IPS-20b (cell line): Measurements from ENCODE around the gene IL17D.

Experiments
- H3K27ac ChIP-seq: one replicate; pipeline ENCODE4 v1.5.1; 2013; ENCODE audit warnings: low read length
- H3K27me3 ChIP-seq: 2 replicates; pipeline ENCODE4 v1.6.1; 2013; ENCODE audit warnings: mild to moderate bottlenecking, low read length, inconsistent platforms; ENCODE audit not compliant: insufficient read depth
- H3K36me3 ChIP-seq: 2 replicates; pipeline ENCODE4 v1.6.1; 2013; ENCODE audit warnings: low read depth, mild to moderate bottlenecking, inconsistent platforms, low read length, moderate library complexity; ENCODE audit not compliant: insufficient read depth
- H3K4me1 ChIP-seq: 2 replicates; pipeline ENCODE4 v1.6.1; 2013; ENCODE audit warnings: mild to moderate bottlenecking, control low read depth, inconsistent platforms, low read length, moderate library complexity; ENCODE audit not compliant: insufficient read depth
- H3K4me3 ChIP-seq: 2 replicates; pipeline ENCODE4 v1.5.1; 2013; ENCODE audit warnings: mild to moderate bottlenecking, low read length, inconsistent platforms
- H3K9ac ChIP-seq: 2 replicates; pipeline ENCODE4 v1.6.1; 2013; ENCODE audit warnings: low read depth, mild to moderate bottlenecking, inconsistent platforms, low read length, moderate library complexity
- H3K9me3 ChIP-seq: 2 replicates; pipeline ENCODE4 v1.6.1; 2013; ENCODE audit warnings: mild to moderate bottlenecking, low read depth, low read length, inconsistent platforms; ENCODE audit not compliant: insufficient read depth

Gene IL17D

DNA sequence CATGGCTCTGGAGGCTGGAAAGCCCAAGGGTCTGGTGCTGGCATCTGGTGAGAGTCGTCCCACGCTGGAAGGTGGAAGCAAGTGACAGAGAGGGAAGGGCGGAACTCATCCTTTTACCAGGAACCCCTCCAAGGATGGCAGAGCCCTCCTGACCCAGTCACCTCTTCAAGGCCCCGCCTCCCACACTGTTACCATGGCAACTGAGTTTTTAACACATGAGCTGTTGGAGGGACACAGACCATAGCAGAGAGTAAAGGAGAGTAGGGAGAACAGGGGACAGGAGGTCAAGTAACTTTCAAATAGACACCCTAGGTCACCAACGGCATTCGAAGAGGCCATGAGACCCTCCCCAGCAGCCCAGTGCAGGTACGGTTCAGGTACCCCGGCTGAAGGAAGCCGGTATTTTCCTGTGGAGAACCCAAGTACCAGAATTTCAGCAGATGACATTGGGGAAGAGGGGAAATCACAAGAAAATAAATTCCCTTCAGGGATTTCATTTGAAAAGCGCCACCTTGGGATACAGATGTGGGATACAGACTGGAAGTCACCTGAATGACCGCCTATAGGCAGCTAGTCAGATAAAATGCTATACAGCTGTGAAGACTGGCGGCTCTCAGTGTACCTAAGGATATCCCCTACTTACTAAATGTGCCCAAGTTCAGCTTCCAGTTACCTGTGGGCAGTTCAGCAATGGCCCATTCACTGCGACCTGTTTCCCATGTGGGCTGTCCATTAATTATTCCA lies 8.0 kb downstream of the IL17D start:
- H3K27ac ChIP-seq = no peak overlapping the region
- H3K36me3 ChIP-seq = no peaks in the 10 kb centered on the region
- no peaks in the 10 kb centered on the region for H3K9me3 ChIP-seq
- no peak overlapping the region for H3K9ac ChIP-seq
- H3K4me1 ChIP-seq = peaks cover 9% of the 10 kb centered on the region; the same call in 1 of the 2 replicates
- H3K27me3 ChIP-seq = peaks cover 15% of the 10 kb centered on the region
- no peak overlapping the region for H3K4me3 ChIP-seq

GRCh38 chr13:20713014-20713376 lies 9.5 kb downstream of the IL17D start:
- Histone ChIP-seq H3K4me3 (peak overlapping the region; percentile 62), H3K9me3 (no peaks in the 10 kb centered on the region), H3K27ac (no peak overlapping the region), H3K27me3 (peaks cover 16% of the 10 kb centered on the region), H3K9ac (peak overlapping the region; percentile 75; the same call in 1 of the 2 replicates), H3K36me3 (no peaks in the 10 kb centered on the region), H3K4me1 (peaks cover 9% of the 10 kb centered on the region; the same call in 1 of the 2 replicates)

GRCh38 chr13:20713751-20714150 lies 10.3 kb downstream of the IL17D start:
- H3K9me3 ChIP-seq = no peaks in the 10 kb centered on the region
- H3K27ac ChIP-seq = no peak overlapping the region
- H3K9ac ChIP-seq = no peak overlapping the region
- H3K4me1 ChIP-seq = peaks cover 9% of the 10 kb centered on the region; the same call in 1 of the 2 replicates
- no peak overlapping the region for H3K4me3 ChIP-seq
- no peaks in the 10 kb centered on the region for H3K36me3 ChIP-seq
- peaks cover 16% of the 10 kb centered on the region for H3K27me3 ChIP-seq

DNA sequence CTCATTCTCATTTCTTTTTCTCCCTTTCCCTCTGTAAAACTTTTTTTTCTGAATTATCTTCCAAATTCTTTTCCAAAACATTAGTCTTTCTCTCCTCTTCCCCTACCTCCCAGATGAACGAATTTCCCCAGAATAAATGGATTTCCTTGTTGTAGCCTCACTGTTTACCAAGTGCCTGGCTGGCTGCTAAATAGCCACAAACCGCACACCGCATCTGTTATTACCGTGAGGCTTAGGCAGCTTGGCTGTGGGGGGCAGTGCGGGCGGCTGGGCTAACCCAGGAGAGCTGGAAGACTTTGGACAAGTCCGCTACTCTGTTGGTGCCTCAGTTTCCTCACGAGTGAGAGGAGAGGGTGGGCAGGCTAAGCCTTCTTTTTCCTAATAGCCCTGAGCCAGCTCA lies 10.7 kb downstream of the IL17D start:
- no peaks in the 10 kb centered on the region for H3K36me3 ChIP-seq
- peaks cover 16% of the 10 kb centered on the region for H3K27me3 ChIP-seq
- no peaks in the 10 kb centered on the region for H3K9me3 ChIP-seq
- H3K4me3 ChIP-seq = no peak overlapping the region
- H3K9ac ChIP-seq = no peak overlapping the region
- no peak overlapping the region for H3K27ac ChIP-seq
- H3K4me1 ChIP-seq = peaks cover 9% of the 10 kb centered on the region; the same call in 1 of the 2 replicates

GRCh38 chr13:20714563-20715329 lies 11.2 kb downstream of the IL17D start:
- Histone ChIP-seq H3K36me3 (no peaks in the 10 kb centered on the region), H3K4me1 (peaks cover 9% of the 10 kb centered on the region; the same call in 1 of the 2 replicates), H3K27ac (no peak overlapping the region), H3K4me3 (no peak overlapping the region), H3K9me3 (no peaks in the 10 kb centered on the region), H3K9ac (no peak overlapping the region), H3K27me3 (peaks cover 21% of the 10 kb centered on the region)

DNA sequence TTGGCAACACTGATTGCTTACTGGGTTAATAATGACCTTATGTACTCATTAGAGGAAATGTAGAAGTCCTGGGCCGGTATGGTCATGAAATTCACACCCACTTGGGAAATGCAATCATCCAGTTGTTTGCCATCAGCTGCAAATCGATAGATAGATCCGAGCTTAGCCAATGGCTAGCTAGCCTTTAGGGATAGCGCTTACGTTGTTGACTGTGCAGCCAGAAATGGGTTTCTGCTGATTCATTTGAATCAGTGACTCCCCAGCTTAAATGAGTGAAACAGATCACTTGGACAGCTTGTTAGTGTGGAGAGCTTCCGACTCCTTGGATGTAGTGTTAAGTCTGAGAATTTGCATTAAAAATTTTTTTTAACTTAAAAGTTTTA lies 11.8 kb downstream of the IL17D start:
- Histone ChIP-seq H3K9me3 (no peaks in the 10 kb centered on the region), H3K27ac (no peak overlapping the region), H3K36me3 (no peaks in the 10 kb centered on the region), H3K9ac (no peak overlapping the region), H3K4me3 (no peak overlapping the region), H3K4me1 (peaks cover 9% of the 10 kb centered on the region; the same call in 1 of the 2 replicates), H3K27me3 (peaks cover 26% of the 10 kb centered on the region)

- Histone ChIP-seq H3K27me3 (peaks cover 43% of the 10 kb centered on the region), H3K36me3 (no peaks in the 10 kb centered on the region), H3K9ac (no peak overlapping the region), H3K9me3 (no peaks in the 10 kb centered on the region), H3K4me3 (no peak overlapping the region), H3K27ac (no peak overlapping the region), H3K4me1 (peaks cover 9% of the 10 kb centered on the region; the same call in 1 of the 2 replicates)
Measured at GRCh38 chr13:20716951-20717350, 13.5 kb downstream of the IL17D start.

DNA sequence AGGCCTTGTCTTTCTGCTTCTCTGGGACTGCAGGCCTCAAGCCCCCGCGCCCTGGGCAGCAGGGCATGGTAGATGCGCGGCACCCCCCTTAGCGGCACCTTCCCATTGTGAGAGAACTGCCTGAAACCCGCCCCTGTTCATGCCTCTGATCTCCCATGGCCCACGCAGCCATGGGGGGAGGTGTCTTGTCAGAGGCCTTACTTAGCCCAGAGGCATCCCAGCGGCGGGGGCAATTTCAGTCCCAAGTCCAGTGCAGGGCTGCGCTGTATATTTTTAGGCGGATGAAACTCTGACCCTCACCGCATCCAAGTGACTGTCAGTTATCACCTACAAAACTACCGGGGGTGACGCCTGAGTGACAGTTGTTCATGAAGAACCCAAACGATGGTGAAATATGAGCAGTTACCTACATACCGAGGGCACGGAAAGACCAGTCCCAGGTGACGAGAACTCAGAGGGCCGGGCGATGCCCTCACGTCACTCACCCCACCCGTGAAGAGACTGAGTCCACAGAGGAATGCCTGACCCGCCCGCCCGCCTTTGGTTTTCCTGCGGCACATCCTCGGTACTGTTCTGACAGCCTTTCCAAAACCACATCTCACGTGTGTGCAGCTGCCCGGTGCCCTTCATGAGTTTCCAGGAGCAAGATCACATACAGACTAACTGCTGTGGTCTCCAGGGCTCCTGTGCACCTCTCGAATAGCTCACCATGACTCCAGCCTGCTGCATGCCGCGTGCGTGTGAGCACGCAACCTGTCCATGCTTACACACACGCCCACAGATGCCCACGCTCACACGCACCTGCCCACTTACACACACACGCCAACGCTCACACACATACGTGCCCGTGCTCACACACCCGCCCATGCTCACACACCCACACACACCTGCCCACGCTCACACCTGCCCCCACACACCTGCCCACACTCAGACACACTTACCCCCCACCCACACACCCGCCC lies 14.4 kb downstream of the IL17D start:
- no peak overlapping the region for H3K27ac ChIP-seq
- H3K4me1 ChIP-seq = peaks cover 7% of the 10 kb centered on the region; the same call in 1 of the 2 replicates
- H3K4me3 ChIP-seq = no peak overlapping the region
- no peaks in the 10 kb centered on the region for H3K9me3 ChIP-seq
- no peak overlapping the region for H3K9ac ChIP-seq
- H3K36me3 ChIP-seq = no peaks in the 10 kb centered on the region
- peaks cover 50% of the 10 kb centered on the region for H3K27me3 ChIP-seq

DNA sequence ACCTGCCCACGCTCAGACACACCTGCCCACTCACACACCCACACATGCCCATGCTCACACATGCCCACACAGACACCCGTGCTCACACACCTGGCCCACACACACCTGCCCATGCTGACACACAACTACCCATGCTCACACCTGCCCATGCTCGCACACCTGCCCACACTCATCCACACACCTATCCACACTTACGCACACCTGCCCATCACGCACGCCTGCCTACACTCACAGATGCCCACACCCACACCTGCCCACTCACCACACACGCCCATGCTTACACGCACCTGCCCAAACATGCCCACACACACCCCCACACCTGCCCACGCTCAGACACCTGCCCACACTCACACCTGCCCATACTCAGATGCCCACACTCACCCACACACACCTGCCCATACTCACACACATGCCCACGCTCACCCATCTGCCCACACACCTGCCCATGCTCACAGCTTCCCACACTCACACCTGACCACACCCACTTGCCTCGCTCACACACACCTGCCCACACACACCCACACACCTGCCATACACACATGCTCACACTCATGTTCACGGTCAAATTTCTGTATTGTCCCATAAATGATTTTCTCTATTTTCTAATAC lies 15.6 kb downstream of the IL17D start:
- H3K9ac ChIP-seq = no peak overlapping the region
- no peaks in the 10 kb centered on the region for H3K9me3 ChIP-seq
- H3K4me3 ChIP-seq = no peak overlapping the region
- H3K27me3 ChIP-seq = peaks cover 49% of the 10 kb centered on the region
- no peaks in the 10 kb centered on the region for H3K36me3 ChIP-seq
- no peaks in the 10 kb centered on the region for H3K4me1 ChIP-seq
- no peak overlapping the region for H3K27ac ChIP-seq

DNA sequence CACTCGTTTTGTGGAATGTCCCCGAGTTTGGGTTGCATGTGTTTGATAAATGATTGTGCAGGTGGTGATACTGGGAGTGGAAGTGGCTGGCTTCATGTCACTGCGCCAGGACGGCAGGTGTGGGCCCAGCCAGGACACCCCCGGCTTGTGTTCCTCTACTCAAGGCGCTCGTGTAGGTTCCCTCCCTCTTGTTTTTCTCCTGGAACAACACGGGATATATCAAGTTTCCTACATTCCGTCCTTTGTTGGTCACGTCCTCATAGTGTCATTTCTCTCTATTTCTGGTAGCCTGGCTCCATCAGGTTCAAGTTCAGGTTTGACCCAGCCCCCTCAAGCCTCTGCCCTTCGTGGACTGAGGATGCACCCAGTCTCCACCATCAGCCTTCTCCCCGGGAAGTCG lies 16.3 kb downstream of the IL17D start:
- Histone ChIP-seq H3K27ac (no peak overlapping the region), H3K4me1 (no peaks in the 10 kb centered on the region), H3K36me3 (no peaks in the 10 kb centered on the region), H3K27me3 (peaks cover 49% of the 10 kb centered on the region), H3K4me3 (no peak overlapping the region), H3K9me3 (no peaks in the 10 kb centered on the region), H3K9ac (no peak overlapping the region)

DNA sequence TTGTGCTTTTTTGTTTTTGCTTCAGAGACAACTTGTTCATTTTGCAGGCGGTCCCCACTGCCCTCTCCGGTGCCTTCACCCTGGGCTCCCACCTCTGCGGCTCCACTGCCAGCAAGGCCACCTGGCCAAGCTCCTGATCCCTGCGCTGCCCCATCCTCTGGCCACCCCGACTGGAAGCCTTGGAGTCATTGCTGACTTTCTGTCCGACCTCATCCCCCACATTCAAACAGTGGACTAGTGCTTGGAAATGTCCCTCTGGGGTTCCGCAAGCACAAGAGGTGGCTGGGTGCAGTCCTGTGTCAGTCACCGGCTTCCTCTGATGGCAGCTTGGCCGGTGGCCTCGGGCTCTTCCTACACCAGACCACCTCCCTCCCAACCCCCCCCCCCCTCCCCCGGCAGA lies 17.0 kb downstream of the IL17D start:
- Histone ChIP-seq H3K4me1 (no peaks in the 10 kb centered on the region), H3K9me3 (no peaks in the 10 kb centered on the region), H3K27ac (no peak overlapping the region), H3K36me3 (no peaks in the 10 kb centered on the region), H3K27me3 (peaks cover 49% of the 10 kb centered on the region), H3K4me3 (no peak overlapping the region), H3K9ac (no peak overlapping the region)
